Measurements from ENCODE around the gene DCAF10.

Gene DCAF10

GRCh38 chr9:37852222-37852621, 51.6 kb downstream of the DCAF10 start:
- no peaks in the 10 kb centered on the region for H3K79me2 ChIP-seq (ENCODE audit: insufficient read depth, low read length)
- H3K27me3 ChIP-seq (ENCODE audit: insufficient read depth, low read length): no peaks in the 10 kb centered on the region
- no peak for TF ChIP-seq CTCF (IDR thresholded peaks at IDR 0.05; ENCODE audit: low read length)
- no peak for TF ChIP-seq EZH2 (IDR thresholded peaks at IDR 0.05; ENCODE audit: borderline replicate concordance, low read length)

DNA sequence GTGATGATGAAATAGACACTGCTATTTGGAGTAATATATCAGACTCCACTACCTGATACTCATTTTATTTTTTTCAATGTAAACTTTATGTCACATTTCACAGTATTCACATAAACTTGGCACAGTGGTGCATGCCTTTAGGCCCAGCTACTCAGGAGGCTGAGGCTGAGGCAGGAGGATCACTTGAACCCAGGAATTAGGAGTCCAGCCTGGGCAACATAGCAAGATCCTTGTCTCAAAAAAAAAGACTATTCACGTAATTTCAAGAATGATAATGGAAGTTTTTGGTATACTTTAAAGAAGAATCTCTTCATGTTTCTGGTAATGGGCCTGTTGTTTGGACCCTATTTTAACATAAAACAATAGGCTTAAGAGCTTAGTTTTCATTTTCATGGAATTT, 56.0 kb downstream of the DCAF10 start:
- no peaks in the 10 kb centered on the region for H3K9me3 ChIP-seq (ENCODE audit: low read length)
- no peak overlapping the region for H3K4me2 ChIP-seq (ENCODE audit: low read length)
- no peak overlapping the region for H3K4me3 ChIP-seq (ENCODE audit: low read depth, low read length, poor library complexity, severe bottlenecking)
- H3K27me3 ChIP-seq (ENCODE audit: insufficient read depth, low read length): no peaks in the 10 kb centered on the region
- H3K79me2 ChIP-seq (ENCODE audit: insufficient read depth, low read length): no peaks in the 10 kb centered on the region
- H4K20me1 ChIP-seq (ENCODE audit: insufficient read depth, low read length): no peaks in the 10 kb centered on the region
- peaks cover 21% of the 10 kb centered on the region; the same call in 1 of the 2 replicates for H3K36me3 ChIP-seq (ENCODE audit: insufficient read depth, low read length)
- H3K4me1 ChIP-seq (ENCODE audit: insufficient read depth, low read length, severe bottlenecking): no peaks in the 10 kb centered on the region
- H3F3A ChIP-seq (ENCODE audit: insufficient read depth, low read length): no peaks in the 10 kb centered on the region
- no peak overlapping the region for H3K27ac ChIP-seq (ENCODE audit: low read depth, low read length, poor library complexity, severe bottlenecking)
- H2AFZ ChIP-seq (ENCODE audit: low read length): no peak overlapping the region
- H3K9me2 ChIP-seq (ENCODE audit: low read depth, low read length): no peaks in the 10 kb centered on the region
- no peak overlapping the region for H3K9ac ChIP-seq (ENCODE audit: low read length)
- no peak for TF ChIP-seq CTCF (IDR thresholded peaks at IDR 0.05; ENCODE audit: low read length)
- TF ChIP-seq EZH2 (IDR thresholded peaks at IDR 0.05; ENCODE audit: borderline replicate concordance, low read length): no peak

More at GRCh38 chr9:37852222-37852621, 51.6 kb downstream of the DCAF10 start:
- Histone ChIP-seq H3K9ac (ENCODE audit: low read length) (no peak overlapping the region), H3K27ac (ENCODE audit: low read depth, low read length, poor library complexity, severe bottlenecking) (no peak overlapping the region), H3K9me2 (ENCODE audit: low read depth, low read length) (no peaks in the 10 kb centered on the region), H3K4me1 (ENCODE audit: insufficient read depth, low read length, severe bottlenecking) (no peaks in the 10 kb centered on the region), H3F3A (ENCODE audit: insufficient read depth, low read length) (no peaks in the 10 kb centered on the region), H3K4me3 (ENCODE audit: low read depth, low read length, poor library complexity, severe bottlenecking) (no peak overlapping the region), H3K4me2 (ENCODE audit: low read length) (no peak overlapping the region), H4K20me1 (ENCODE audit: insufficient read depth, low read length) (no peaks in the 10 kb centered on the region), H3K36me3 (ENCODE audit: insufficient read depth, low read length) (no peaks in the 10 kb centered on the region), H3K9me3 (ENCODE audit: low read length) (no peaks in the 10 kb centered on the region), H2AFZ (ENCODE audit: low read length) (no peak overlapping the region)

GRCh38 chr9:37859043-37859442, 58.4 kb downstream of the DCAF10 start:
- H3K36me3 ChIP-seq (ENCODE audit: insufficient read depth, low read length): peaks cover 30% of the 10 kb centered on the region; the same call in 1 of the 2 replicates
- no peak overlapping the region for H3K27ac ChIP-seq (ENCODE audit: low read depth, low read length, poor library complexity, severe bottlenecking)
- no peaks in the 10 kb centered on the region for H3K9me2 ChIP-seq (ENCODE audit: low read depth, low read length)
- H3K4me1 ChIP-seq (ENCODE audit: insufficient read depth, low read length, severe bottlenecking): no peaks in the 10 kb centered on the region
- H3K27me3 ChIP-seq (ENCODE audit: insufficient read depth, low read length): no peaks in the 10 kb centered on the region
- no peak for TF ChIP-seq EZH2 (IDR thresholded peaks at IDR 0.05; ENCODE audit: borderline replicate concordance, low read length)
- TF ChIP-seq CTCF (IDR thresholded peaks at IDR 0.05; ENCODE audit: low read length): peak; percentile 35; the same call in 1 of the 2 replicates
- no peak overlapping the region for H3K4me3 ChIP-seq (ENCODE audit: low read depth, low read length, poor library complexity, severe bottlenecking)
- no peaks in the 10 kb centered on the region for H3K79me2 ChIP-seq (ENCODE audit: insufficient read depth, low read length)
- no peak overlapping the region for H3K4me2 ChIP-seq (ENCODE audit: low read length)
- no peaks in the 10 kb centered on the region for H3F3A ChIP-seq (ENCODE audit: insufficient read depth, low read length)
- H2AFZ ChIP-seq (ENCODE audit: low read length): no peak overlapping the region
- no peak overlapping the region for H3K9ac ChIP-seq (ENCODE audit: low read length)
- H4K20me1 ChIP-seq (ENCODE audit: insufficient read depth, low read length): no peaks in the 10 kb centered on the region
- H3K9me3 ChIP-seq (ENCODE audit: low read length): no peaks in the 10 kb centered on the region
